Right lobe of liver (tissue), 4 donors: ENCODE data around the gene TMEM18.

ENCODE experiments used
- CTCF ChIP-seq, 4 donors: fragments of 200-600 bp in 3 of 4; fragments of 450-650 bp in 1 of 4; IDR thresholded peaks; one replicate each; pipeline versions ENCODE4 v1.5.1 to v1.8.0; 2016 to 2022; ENCODE audit warnings: antibody characterized with exemption in 4 of 4, mild to moderate bottlenecking in 2 of 4
- POLR2A ChIP-seq: fragments of 450-650 bp; IDR thresholded peaks from one replicate; pipeline ENCODE4 v1.6.1; 2017; ENCODE audit warnings: antibody characterized with exemption, mild to moderate bottlenecking
- donor health status: DM: no; HTN: no; CAD: no.
- donor health status: DM: no; HTN: no; CAD: no.
- donor health status: DM: no; HTN: yes; CAD: no.

GRCh38 chr2:726169-726568 lies 49.0 kb upstream of the TMEM18 start:
- TF ChIP-seq CTCF (IDR thresholded peaks at IDR 0.05) (no peak), POLR2A (no peak)
